Liver (tissue), 9 donors: ENCODE results near the gene CNPY3. TPM values are rescaled to one million over a fixed set of nuclear protein-coding genes. Genes with fewer than 3 reads are reported as not detected.
A peak's percentile ranks its signal among the peaks of the same experiment; 100 is the strongest.
"Not testable (repeated sequence)": the region's sequence is repeated elsewhere in the genome, so short reads cannot be mapped to it uniquely, and the experiment has no call there.

Experiments
- DNase-seq: peaks from one replicate; pipeline ENCODE4 v3.0.0-alpha.2; 2017; ENCODE audit warnings: low spot score
- H3K27ac ChIP-seq, 2 donors: one replicate each; pipeline ENCODE4 v1.7.0; 2013; ENCODE audit warnings: inconsistent platforms in 2 of 2, low read length in 2 of 2, control low read depth in 1 of 2, low read depth in 1 of 2, mild to moderate bottlenecking in 1 of 2
- H3K27me3 ChIP-seq, 4 donors: one replicate each; pipeline versions ENCODE4 v1.6.1 to v1.7.0; 2013; ENCODE audit warnings: low read length in 3 of 4, inconsistent platforms in 1 of 4, mild to moderate bottlenecking in 1 of 4, moderate library complexity in 1 of 4; ENCODE audit not compliant: control insufficient read depth in 4 of 4, insufficient read depth in 4 of 4
- H3K36me3 ChIP-seq, 4 donors: one replicate each; pipeline versions ENCODE4 v1.6.1 to v1.7.0; 2013; ENCODE audit warnings: low read length in 3 of 4, mild to moderate bottlenecking in 3 of 4, low read depth in 1 of 4, moderate library complexity in 1 of 4; ENCODE audit not compliant: control insufficient read depth in 4 of 4, insufficient read depth in 3 of 4
- H3K4me1 ChIP-seq, 4 donors: one replicate each; pipeline versions ENCODE4 v1.6.1 to v1.7.0; 2013; ENCODE audit warnings: low read length in 3 of 4, mild to moderate bottlenecking in 3 of 4, moderate library complexity in 1 of 4; ENCODE audit not compliant: control insufficient read depth in 4 of 4, insufficient read depth in 4 of 4
- H3K4me3 ChIP-seq, 3 donors: one replicate each; pipeline versions ENCODE4 v1.6.1 to v1.7.0; 2013; ENCODE audit warnings: low read length in 3 of 3, control low read depth in 1 of 3, low read depth in 1 of 3, mild to moderate bottlenecking in 1 of 3
- H3K9ac ChIP-seq, 2 donors: one replicate each; pipeline ENCODE4 v1.7.0; 2013; ENCODE audit warnings: low read length in 2 of 2, mild to moderate bottlenecking in 2 of 2, moderate library complexity in 2 of 2, control low read depth in 1 of 2, low read depth in 1 of 2
- H3K9me3 ChIP-seq, 4 donors: one replicate each; pipeline versions ENCODE4 v1.6.1 to v1.7.0; 2013; ENCODE audit warnings: low read length in 3 of 4; ENCODE audit not compliant: control insufficient read depth in 4 of 4
- EGR1 ChIP-seq, 2 donors: IDR thresholded peaks; 2 replicates each; pipeline ENCODE4 v1.6.1; 2016 to 2018; ENCODE audit warnings: antibody characterized with exemption in 2 of 2, low read depth in 2 of 2
- FOXA2 ChIP-seq: IDR thresholded peaks from 2 replicates; pipeline ENCODE4 v1.6.1; 2016; ENCODE audit warnings: antibody characterized with exemption
- GABPA ChIP-seq, 2 donors: IDR thresholded peaks in 1 of 2; conservative IDR thresholded peaks in 1 of 2; 2 replicates each; pipeline ENCODE4 v1.6.1; 2016; ENCODE audit warnings: antibody characterized with exemption in 2 of 2, mild to moderate bottlenecking in 1 of 2, moderate library complexity in 1 of 2
- HNF4A ChIP-seq, 2 donors: conservative IDR thresholded peaks; 2 replicates each; pipeline ENCODE4 v1.6.1; 2016; ENCODE audit warnings: antibody characterized with exemption in 2 of 2, mild to moderate bottlenecking in 2 of 2
- MAX ChIP-seq: IDR thresholded peaks from 2 replicates; pipeline ENCODE4 v1.6.1; 2016; ENCODE audit warnings: antibody characterized with exemption
- RAD21 ChIP-seq, 2 donors: IDR thresholded peaks; 2 replicates each; pipeline ENCODE4 v1.6.1; 2016; ENCODE audit warnings: antibody characterized with exemption in 2 of 2, mild to moderate bottlenecking in 2 of 2
- REST ChIP-seq: IDR thresholded peaks from 2 replicates; pipeline ENCODE4 v1.6.1; 2016; ENCODE audit warnings: antibody characterized with exemption, mild to moderate bottlenecking
- YY1 ChIP-seq: IDR thresholded peaks from 2 replicates; pipeline ENCODE4 v1.6.1; 2016; ENCODE audit warnings: antibody characterized with exemption, mild to moderate bottlenecking
- WGBS: extraction: QIAGEN DNeasy Blood & Tissue Kit; methylation state at CpG from one replicate; pipeline ENCODE4 v1.1.7; 2013; 5-methylcytosine and 5-hydroxymethylcytosine counted together
- polyA plus RNA-seq, 2 donors: library from polyadenylated mRNA; stranded (reverse) in 1 of 2; unstranded in 1 of 2; fragments of 200-250 nt in 1 of 2; fragments of >200 nt in 1 of 2; fragmentation: Nextera tagmentation in 1 of 2; extraction: Ambion mirVana in 1 of 2; gene quantifications; one replicate each; pipeline versions ENCODE4 v1.2.1 to v1.2.3, GENCODE V29; 2013 to 2015
- total RNA-seq, 2 donors: library from RNA; depleted of rRNA; stranded (reverse); fragments of >200 nt; gene quantifications; one replicate each; pipeline ENCODE4 v1.2.3, GENCODE V29; 2014
- TF ChIP-seq, protein P1 (sequence below): fragments of 150-350 bp; IDR thresholded peaks from 2 replicates; pipeline ENCODE4 v1.5.1; 2017; ENCODE audit warnings: improper control_type of control experiment, low read depth, low read length; ENCODE audit not compliant: missing input control
- TF ChIP-seq, protein P2 (sequence below): IDR thresholded peaks from 2 replicates; pipeline ENCODE4 v1.6.1; 2016; ENCODE audit warnings: antibody characterized with exemption
- donor health status: healthy.
- donor health status: healthy.
- donor health status: healthy.
- donor health status: healthy.
- donor health status: healthy.

Gene CNPY3
- total and polyA plus RNA-seq, 4 donors: 17.2 to 41.0 (median 27.2) TPM

- DNase-seq: no peak
- no peak for TF ChIP-seq FOXA2
- no peak for TF ChIP-seq REST
- no peak for TF ChIP-seq EGR1 (IDR thresholded peaks at IDR 0.05; ENCODE audit: low read depth in 2 of 2)
- no peak for TF ChIP-seq GABPA (IDR thresholded peaks at IDR 0.05 in 1 of 2, conservative IDR thresholded peaks at IDR 0.05 in 1 of 2)
- TF ChIP-seq, protein P1, sequence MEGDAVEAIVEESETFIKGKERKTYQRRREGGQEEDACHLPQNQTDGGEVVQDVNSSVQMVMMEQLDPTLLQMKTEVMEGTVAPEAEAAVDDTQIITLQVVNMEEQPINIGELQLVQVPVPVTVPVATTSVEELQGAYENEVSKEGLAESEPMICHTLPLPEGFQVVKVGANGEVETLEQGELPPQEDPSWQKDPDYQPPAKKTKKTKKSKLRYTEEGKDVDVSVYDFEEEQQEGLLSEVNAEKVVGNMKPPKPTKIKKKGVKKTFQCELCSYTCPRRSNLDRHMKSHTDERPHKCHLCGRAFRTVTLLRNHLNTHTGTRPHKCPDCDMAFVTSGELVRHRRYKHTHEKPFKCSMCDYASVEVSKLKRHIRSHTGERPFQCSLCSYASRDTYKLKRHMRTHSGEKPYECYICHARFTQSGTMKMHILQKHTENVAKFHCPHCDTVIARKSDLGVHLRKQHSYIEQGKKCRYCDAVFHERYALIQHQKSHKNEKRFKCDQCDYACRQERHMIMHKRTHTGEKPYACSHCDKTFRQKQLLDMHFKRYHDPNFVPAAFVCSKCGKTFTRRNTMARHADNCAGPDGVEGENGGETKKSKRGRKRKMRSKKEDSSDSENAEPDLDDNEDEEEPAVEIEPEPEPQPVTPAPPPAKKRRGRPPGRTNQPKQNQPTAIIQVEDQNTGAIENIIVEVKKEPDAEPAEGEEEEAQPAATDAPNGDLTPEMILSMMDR: no peak
- no peak for TF ChIP-seq RAD21 (IDR thresholded peaks at IDR 0.05)
- no peak for TF ChIP-seq MAX
- no peak for TF ChIP-seq YY1
- no peak for TF ChIP-seq HNF4A (conservative IDR thresholded peaks at IDR 0.05)
- TF ChIP-seq, protein P2, sequence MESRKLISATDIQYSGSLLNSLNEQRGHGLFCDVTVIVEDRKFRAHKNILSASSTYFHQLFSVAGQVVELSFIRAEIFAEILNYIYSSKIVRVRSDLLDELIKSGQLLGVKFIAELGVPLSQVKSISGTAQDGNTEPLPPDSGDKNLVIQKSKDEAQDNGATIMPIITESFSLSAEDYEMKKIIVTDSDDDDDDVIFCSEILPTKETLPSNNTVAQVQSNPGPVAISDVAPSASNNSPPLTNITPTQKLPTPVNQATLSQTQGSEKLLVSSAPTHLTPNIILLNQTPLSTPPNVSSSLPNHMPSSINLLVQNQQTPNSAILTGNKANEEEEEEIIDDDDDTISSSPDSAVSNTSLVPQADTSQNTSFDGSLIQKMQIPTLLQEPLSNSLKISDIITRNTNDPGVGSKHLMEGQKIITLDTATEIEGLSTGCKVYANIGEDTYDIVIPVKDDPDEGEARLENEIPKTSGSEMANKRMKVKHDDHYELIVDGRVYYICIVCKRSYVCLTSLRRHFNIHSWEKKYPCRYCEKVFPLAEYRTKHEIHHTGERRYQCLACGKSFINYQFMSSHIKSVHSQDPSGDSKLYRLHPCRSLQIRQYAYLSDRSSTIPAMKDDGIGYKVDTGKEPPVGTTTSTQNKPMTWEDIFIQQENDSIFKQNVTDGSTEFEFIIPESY: no peak
- Histone ChIP-seq H3K36me3 (peaks cover 0 to 4% (median 1%) of the 10 kb centered on the region in 4 donors), H3K9ac (peak overlapping the region; percentile 45 to 93), H3K4me1 (peaks cover 3 to 15% (median 10%) of the 10 kb centered on the region in 4 donors), H3K27me3 (no peaks in the 10 kb centered on the region), H3K9me3 (no peaks in the 10 kb centered on the region), H3K4me3 (peak overlapping the region; percentile 72 to 88 (median 85)), H3K27ac (peak overlapping the region; percentile 85 to 87)
- WGBS: 48% methylated on average over 17 of the region's 17 CpGs
Observed at GRCh38 chr6:42891199-42891722, 38.0 kb upstream of the CNPY3 start.

- H3K27ac ChIP-seq, H3K9ac ChIP-seq: not testable (repeated sequence)
- 76% methylated on average over 19 of the region's 19 CpGs for WGBS
Observed at GRCh38 chr6:42894041-42894828, 35.0 kb upstream of the CNPY3 start.

More at GRCh38 chr6:42894041-42894828, 35.0 kb upstream of the CNPY3 start:
- not testable (repeated sequence) for H3K27me3 ChIP-seq, H3K4me3 ChIP-seq, DNase-seq, H3K36me3 ChIP-seq, H3K9me3 ChIP-seq
- peaks cover 3 to 16% (median 11%) of the 10 kb centered on the region in 4 donors for H3K4me1 ChIP-seq
